Stomach (tissue), 4 donors: ENCODE measurements around the gene KRT80.

Experiments
- CTCF ChIP-seq, 7 experiments: fragments of 450-650 bp in 4 of 7; fragments of 200-600 bp in 3 of 7; sonication (generic) in 3 of 7; IDR thresholded peaks; one replicate each; pipeline ENCODE4 v1.5.1; 2016 to 2019; ENCODE audit warnings: antibody characterized with exemption in 7 of 7, control low read depth in 2 of 7, mild to moderate bottlenecking in 1 of 7
- EP300 ChIP-seq: sonication (generic); formaldehyde crosslinking; IDR thresholded peaks from one replicate; pipeline ENCODE4 v1.6.1; 2017; ENCODE audit warnings: antibody characterized with exemption
- POLR2AphosphoS5 ChIP-seq, 3 donors: sonication (generic); formaldehyde crosslinking; IDR thresholded peaks; one replicate each; pipeline ENCODE4 v1.6.1; 2016; ENCODE audit warnings: antibody characterized with exemption in 3 of 3

GRCh38 chr12:52167526-52167925, 24.3 kb downstream of the KRT80 start:
- TF ChIP-seq CTCF (IDR thresholded peaks at IDR 0.05), result no peak
- TF ChIP-seq POLR2AphosphoS5 (IDR thresholded peaks at IDR 0.05), result no peak
- TF ChIP-seq EP300, result no peak
